Activated CD4-positive, alpha-beta T cell treated with anti-CD3 and anti-CD28 coated beads, Interleukin-2, amount 10 ng/mL, durations not matched to agents 7 days and 5 days (primary cell): ENCODE results near the gene BBS12. TPM values are rescaled to one million over a fixed set of nuclear protein-coding genes. Genes with fewer than 3 reads are reported as not detected.

Experiments
- CTCF ChIA-PET: fragments of 350-600 bp; sonication (Branson Sonifier 250); formaldehyde crosslinking; loops from one replicate; lab custom pipeline; 2021; ENCODE audit warnings: antibody characterized with exemption; lab: Charles Lee
- POLR2A ChIA-PET: fragments of 350-600 bp; sonication (Branson Sonifier 250); formaldehyde crosslinking; loops from one replicate; lab custom pipeline; 2021; ENCODE audit warnings: antibody characterized with exemption; lab: Charles Lee
- DNase-seq: peaks from one replicate; pipeline ENCODE4 v3.0.0-alpha.2; 2020
- H3K27ac Mint-ChIP-seq: one replicate; pipeline ENCODE4 v1.8.0; 2021; ENCODE audit warnings: mild to moderate bottlenecking, moderate library complexity, mixed read lengths
- H3K27me3 Mint-ChIP-seq: one replicate; pipeline ENCODE4 v1.8.0; 2021; ENCODE audit warnings: mixed read lengths
- H3K36me3 Mint-ChIP-seq: one replicate; pipeline ENCODE4 v1.8.0; 2021; ENCODE audit warnings: low read depth, mixed read lengths
- H3K4me1 Mint-ChIP-seq: one replicate; pipeline ENCODE4 v1.8.0; 2021; ENCODE audit warnings: mixed read lengths
- H3K4me3 Mint-ChIP-seq: one replicate; pipeline ENCODE4 v1.8.0; 2021; ENCODE audit warnings: mild to moderate bottlenecking, moderate library complexity, mixed read lengths
- H3K9me3 Mint-ChIP-seq: one replicate; pipeline ENCODE4 v1.8.0; 2021; ENCODE audit warnings: mixed read lengths
- total RNA-seq, 2 experiments: library from RNA; stranded (reverse); gene quantifications; one replicate each; pipeline ENCODE4 v1.2.3, GENCODE V29; 2021

Gene BBS12
- total RNA-seq, 2 experiments from 2014 or later = 1.7 to 2.1 TPM

GRCh38 chr4:122787940-122788339 lies 55.4 kb downstream of the BBS12 start:
- POLR2A ChIA-PET = interaction anchor here (0.9 kb wide), 1 partner anchor 974 kb away, joined by 7 read pairs; no protein-coding TSS in a partner anchor
- Mint-ChIP-seq H3K4me1 (peaks cover 24% of the 10 kb centered on the region), H3K4me3 (no peak overlapping the region), H3K27ac (no peak overlapping the region), H3K9me3 (peaks cover 12% of the 10 kb centered on the region), H3K27me3 (no peaks in the 10 kb centered on the region), H3K36me3 (peaks cover 3% of the 10 kb centered on the region)
- no peak for DNase-seq
- CTCF ChIA-PET = interaction anchor here (1.1 kb wide), 1 partner anchor 14 kb away, joined by 3 read pairs; no protein-coding TSS in a partner anchor

- no peak overlapping the region for H3K27ac Mint-ChIP-seq
- peaks cover 3% of the 10 kb centered on the region for H3K36me3 Mint-ChIP-seq
- CTCF ChIA-PET = interaction anchor here (0.7 kb wide), 2 partner anchors 9 to 1854 kb away, joined by 3 to 4 read pairs; no protein-coding TSS in a partner anchor
- H3K4me3 Mint-ChIP-seq = no peak overlapping the region
- H3K27me3 Mint-ChIP-seq = no peaks in the 10 kb centered on the region
- no peak for DNase-seq
- POLR2A ChIA-PET = no interaction called here
- peaks cover 12% of the 10 kb centered on the region for H3K9me3 Mint-ChIP-seq
- H3K4me1 Mint-ChIP-seq = peaks cover 24% of the 10 kb centered on the region
Measured at GRCh38 chr4:122788935-122789334, 56.4 kb downstream of the BBS12 start.

GRCh38 chr4:122793811-122794210 lies 61.3 kb downstream of the BBS12 start:
- DNase-seq = no peak
- H3K27ac Mint-ChIP-seq = no peak overlapping the region
- CTCF ChIA-PET = no interaction called here
- no peak overlapping the region for H3K4me3 Mint-ChIP-seq
- peaks cover 6% of the 10 kb centered on the region for H3K4me1 Mint-ChIP-seq
- POLR2A ChIA-PET = no interaction called here
- H3K36me3 Mint-ChIP-seq = no peaks in the 10 kb centered on the region
- peaks cover 2% of the 10 kb centered on the region for H3K27me3 Mint-ChIP-seq
- H3K9me3 Mint-ChIP-seq = no peaks in the 10 kb centered on the region

Other genes with a start within 250 kb of the BBS12 start
- 1 to 10 TPM in 1 of 2 experiments, under 1 TPM in 1; 0.69 to 1.0 TPM for gene IL21, start 111.6 kb upstream of the BBS12 start, total RNA-seq
- gene FGF2, start 94.1 kb downstream of the BBS12 start, total RNA-seq = under 1 TPM in 1 of 2 experiments, not detected in 1; 0.02 TPM
- gene NUDT6, start 189.9 kb downstream of the BBS12 start, total RNA-seq = 10 to 100 TPM; 10.4 to 11.8 TPM